Adrenal gland (tissue), 12 donors: Measurements from ENCODE around the gene GLIS1. TPM values are rescaled to one million over a fixed set of nuclear protein-coding genes. Genes with fewer than 3 reads are reported as not detected.

Experiments used
- DNase-seq, 7 donors: peaks; one replicate each; pipeline ENCODE4 v3.0.0-alpha.2; 2019 to 2020
- H3K27ac ChIP-seq, 5 donors: fragments of 200-600 bp; sonication (generic) in 4 of 5; 1 replicate in 3 of 5; 2 replicates in 2 of 5; pipeline versions ENCODE4 v1.5.1 to v1.8.0; 2016 to 2020; ENCODE audit warnings: mild to moderate bottlenecking in 1 of 5
- H3K27me3 ChIP-seq: fragments of 200-600 bp; 2 replicates; pipeline ENCODE4 v1.8.0; 2021
- H3K36me3 ChIP-seq, 2 donors: fragments of 200-600 bp; replicated peaks in 1 of 2; 1 replicate in 1 of 2; 2 replicates in 1 of 2; pipeline versions ENCODE4 v1.5.1 to v1.8.0; 2018 to 2022
- H3K4me1 ChIP-seq, 2 donors: fragments of 200-600 bp; replicated peaks in 1 of 2; 1 replicate in 1 of 2; 2 replicates in 1 of 2; pipeline versions ENCODE4 v1.5.1 to v1.8.0; 2018 to 2021
- H3K4me3 ChIP-seq, 4 donors: fragments of 200-600 bp; sonication (generic) in 3 of 4; one replicate each; pipeline ENCODE4 v1.5.1; 2016 to 2018
- H3K9me3 ChIP-seq, 3 donors: fragments of 200-600 bp; sonication (generic) in 1 of 3; replicated peaks in 1 of 3; 1 replicate in 2 of 3; 2 replicates in 1 of 3; pipeline versions ENCODE4 v1.5.1 to v1.8.0; 2016 to 2021
- POLR2A ChIP-seq, 2 donors: fragments of 450-650 bp; IDR thresholded peaks; one replicate each; pipeline ENCODE4 v1.6.1; 2017; ENCODE audit warnings: antibody characterized with exemption in 2 of 2, mild to moderate bottlenecking in 2 of 2, moderate library complexity in 1 of 2
- WGBS, 4 donors: extraction: QIAGEN DNeasy Blood & Tissue Kit in 2 of 4; methylation state at CpG; one replicate each; pipeline versions ENCODE4 v1.1.5 to v1.1.7; 2013 to 2017; 5-methylcytosine and 5-hydroxymethylcytosine counted together
- intact Hi-C, 2 donors: fragments of 100-400 bp; cut with DNase I; formaldehyde crosslinking; loops; one replicate each; pipeline versions ENCODE4 v1.14.1 to v1.15.0; 2022 to 2023
- polyA plus RNA-seq, 3 donors: library from polyadenylated mRNA; stranded (reverse); fragments of 200-250 nt in 2 of 3; fragments of 350-450 nt in 1 of 3; fragmentation: Illumina TruSeq in 1 of 3; extraction: RNeasy Lipid Tissue Mini Kit (QIAGEN cat#74804) in 1 of 3; gene quantifications; one replicate each; pipeline ENCODE4 v1.2.3, GENCODE V29; 2013 to 2014
- total RNA-seq, 9 donors: library from RNA; depleted of rRNA in 4 of 9; stranded (reverse); fragments of >200 nt in 4 of 9; fragments of 120-200 nt in 1 of 9; fragmentation: NEBNext Ultra II Directional in 1 of 9; extraction: Animal tissue kit (Norgen Biotek cat#: 25700) in 1 of 9; gene quantifications; one replicate each; pipeline versions ENCODE4 v1.1.0 to v1.2.4, GENCODE V29; 2013 to 2023
- TF ChIP-seq, protein P1 (sequence below), 6 experiments: fragments of 450-650 bp in 4 of 6; fragments of 200-600 bp in 2 of 6; sonication (generic) in 1 of 6; IDR thresholded peaks; 1 replicate in 5 of 6; 2 replicates in 1 of 6; pipeline versions ENCODE4 v1.5.1 to v1.8.0; 2016 to 2021; ENCODE audit warnings: antibody characterized with exemption in 6 of 6, mild to moderate bottlenecking in 2 of 6, moderate library complexity in 1 of 6
- donor health status: healthy with polysubstance abuse.
- donor health status: Bipolar disorder and iron deficiency.
- donor health status: DM: yes; HTN: yes; CAD: no.
- donor health status: DM: no; HTN: no; CAD: no.
- donor health status: DM: no; HTN: no; CAD: no.
- donor health status: DM: yes; HTN: yes; CAD: no.

The GLIS1 gene
- total and polyA plus RNA-seq, 12 donors: 0.08 to 0.37 (median 0.14) TPM; not detected in 6

DNA sequence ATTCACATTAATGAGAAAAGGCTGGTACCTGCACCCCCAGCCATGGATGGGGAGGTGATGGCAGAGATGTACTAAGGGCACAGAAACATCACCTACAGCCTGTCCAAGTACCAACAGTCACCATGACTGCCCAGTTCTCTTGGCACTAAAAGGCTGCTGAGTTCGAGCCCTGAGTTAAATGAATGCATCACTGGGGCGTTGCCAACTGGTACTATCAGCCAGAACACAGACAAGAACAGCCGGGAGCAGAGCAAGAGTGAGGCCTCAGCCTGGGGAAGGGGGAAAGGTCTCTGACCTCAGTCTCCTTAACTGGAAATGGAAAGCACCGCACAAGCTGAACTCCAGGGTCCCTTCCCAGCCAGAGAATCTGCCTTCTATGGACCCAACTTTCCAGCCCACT lies 60.5 kb downstream of the GLIS1 start:
- TF ChIP-seq, protein P1, sequence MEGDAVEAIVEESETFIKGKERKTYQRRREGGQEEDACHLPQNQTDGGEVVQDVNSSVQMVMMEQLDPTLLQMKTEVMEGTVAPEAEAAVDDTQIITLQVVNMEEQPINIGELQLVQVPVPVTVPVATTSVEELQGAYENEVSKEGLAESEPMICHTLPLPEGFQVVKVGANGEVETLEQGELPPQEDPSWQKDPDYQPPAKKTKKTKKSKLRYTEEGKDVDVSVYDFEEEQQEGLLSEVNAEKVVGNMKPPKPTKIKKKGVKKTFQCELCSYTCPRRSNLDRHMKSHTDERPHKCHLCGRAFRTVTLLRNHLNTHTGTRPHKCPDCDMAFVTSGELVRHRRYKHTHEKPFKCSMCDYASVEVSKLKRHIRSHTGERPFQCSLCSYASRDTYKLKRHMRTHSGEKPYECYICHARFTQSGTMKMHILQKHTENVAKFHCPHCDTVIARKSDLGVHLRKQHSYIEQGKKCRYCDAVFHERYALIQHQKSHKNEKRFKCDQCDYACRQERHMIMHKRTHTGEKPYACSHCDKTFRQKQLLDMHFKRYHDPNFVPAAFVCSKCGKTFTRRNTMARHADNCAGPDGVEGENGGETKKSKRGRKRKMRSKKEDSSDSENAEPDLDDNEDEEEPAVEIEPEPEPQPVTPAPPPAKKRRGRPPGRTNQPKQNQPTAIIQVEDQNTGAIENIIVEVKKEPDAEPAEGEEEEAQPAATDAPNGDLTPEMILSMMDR (IDR thresholded peaks at IDR 0.05): no peak
- TF ChIP-seq POLR2A (IDR thresholded peaks at IDR 0.05): no peak
- Histone ChIP-seq H3K9me3 (no peaks in the 10 kb centered on the region), H3K36me3 (no peaks in the 10 kb centered on the region), H3K4me3 (no peak overlapping the region), H3K27ac (no peak overlapping the region), H3K4me1 (no peaks in the 10 kb centered on the region), H3K27me3 (no peaks in the 10 kb centered on the region)
- intact Hi-C loops: no loop called here
- 67 to 88% (median 77%) methylated on average over 4 of the region's 4 CpGs for WGBS, 4 donors
- no peak for DNase-seq

GRCh38 chr1:53678046-53678445 lies 60.9 kb downstream of the GLIS1 start:
- TF ChIP-seq, protein P1 (IDR thresholded peaks at IDR 0.05): no peak
- TF ChIP-seq POLR2A (IDR thresholded peaks at IDR 0.05): no peak
- Histone ChIP-seq H3K27ac (no peak overlapping the region), H3K27me3 (no peaks in the 10 kb centered on the region), H3K4me1 (no peaks in the 10 kb centered on the region), H3K9me3 (no peaks in the 10 kb centered on the region), H3K36me3 (no peaks in the 10 kb centered on the region), H3K4me3 (no peak overlapping the region)
- intact Hi-C loops: no loop called here
- no peak for DNase-seq
- 88 to 94% (median 89%) methylated on average over 3 to 8 of the region's 8 CpGs for WGBS, 4 donors

GRCh38 chr1:53677486-53677885 lies 61.5 kb downstream of the GLIS1 start:
- intact Hi-C loops: no loop called here
- DNase-seq: no peak
- 90 to 95% (median 92%) methylated on average over 15 of the region's 15 CpGs for WGBS, 4 donors
- Histone ChIP-seq H3K36me3 (no peaks in the 10 kb centered on the region), H3K4me1 (no peaks in the 10 kb centered on the region), H3K9me3 (no peaks in the 10 kb centered on the region), H3K4me3 (no peak overlapping the region), H3K27ac (no peak overlapping the region), H3K27me3 (no peaks in the 10 kb centered on the region)
- TF ChIP-seq POLR2A (IDR thresholded peaks at IDR 0.05): no peak
- TF ChIP-seq, protein P1 (IDR thresholded peaks at IDR 0.05): no peak

- Histone ChIP-seq H3K27ac (no peak overlapping the region), H3K27me3 (no peaks in the 10 kb centered on the region), H3K4me3 (no peak overlapping the region), H3K4me1 (no peaks in the 10 kb centered on the region), H3K36me3 (no peaks in the 10 kb centered on the region), H3K9me3 (no peaks in the 10 kb centered on the region)
- 89 to 94% (median 92%) methylated on average over 8 to 9 of the region's 9 CpGs for WGBS, 4 donors
- intact Hi-C loops: no loop called here
- TF ChIP-seq POLR2A (IDR thresholded peaks at IDR 0.05): no peak
- TF ChIP-seq, protein P1 (IDR thresholded peaks at IDR 0.05): no peak
- no peak for DNase-seq
These were observed 66.2 kb downstream of the GLIS1 start for GRCh38 chr1:53672785-53673184.
